GM23338 (cell line): ENCODE results near the gene N4BP2L1. TPM values are rescaled to one million over a fixed set of nuclear protein-coding genes. Genes with fewer than 3 reads are reported as not detected.

ENCODE experiments used
- ATAC-seq: fragments of 200-7000 bp; cut with Tn5 transposase; 3 replicates; pipeline ENCODE4 v1.9.1; 2020
- DNase-seq: peaks from one replicate; pipeline ENCODE4 v3.0.0-alpha.2; 2015; ENCODE audit warnings: low spot score
- H2AFZ ChIP-seq: fragments of 200-600 bp; sonication (generic); 2 replicates; pipeline ENCODE4 v1.8.0; 2016; ENCODE audit warnings: antibody characterized with exemption, mild to moderate bottlenecking, moderate library complexity
- H3F3A ChIP-seq: fragments of 200-600 bp; sonication (generic); replicated peaks from 2 replicates; pipeline ENCODE4 v1.8.0; 2017; ENCODE audit warnings: antibody characterized with exemption, mixed run types, low read depth
- H3K27ac ChIP-seq: fragments of 200-600 bp; sonication (generic); 2 replicates; pipeline ENCODE4 v1.6.1; 2016; ENCODE audit warnings: low read depth
- H3K27me3 ChIP-seq: fragments of 200-600 bp; sonication (generic); 2 replicates; pipeline ENCODE4 v1.8.0; 2016; ENCODE audit warnings: mild to moderate bottlenecking, mixed run types, moderate library complexity; ENCODE audit not compliant: insufficient read depth
- H3K36me3 ChIP-seq: fragments of 200-600 bp; sonication (generic); 2 replicates; pipeline ENCODE4 v1.8.0; 2016; ENCODE audit warnings: mild to moderate bottlenecking; ENCODE audit not compliant: insufficient read depth
- H3K4me1 ChIP-seq: fragments of 200-600 bp; sonication (generic); 2 replicates; pipeline ENCODE4 v1.8.0; 2016; ENCODE audit warnings: mild to moderate bottlenecking, moderate library complexity; ENCODE audit not compliant: insufficient read depth
- H3K4me2 ChIP-seq: fragments of 200-600 bp; sonication (generic); 2 replicates; pipeline ENCODE4 v1.7.1; 2017; ENCODE audit warnings: mixed run types
- H3K4me3 ChIP-seq: fragments of 200-600 bp; sonication (generic); 2 replicates; pipeline ENCODE4 v1.6.1; 2016; ENCODE audit warnings: mixed run types
- H3K79me2 ChIP-seq: fragments of 200-600 bp; sonication (generic); replicated peaks from 2 replicates; pipeline ENCODE4 v1.8.0; 2017; ENCODE audit warnings: mild to moderate bottlenecking; ENCODE audit not compliant: insufficient read depth
- H3K9me2 ChIP-seq: fragments of 200-600 bp; sonication (generic); 2 replicates; pipeline ENCODE4 v1.8.0; 2017; ENCODE audit not compliant: insufficient read depth
- H4K20me1 ChIP-seq: fragments of 200-600 bp; sonication (generic); replicated peaks from 2 replicates; pipeline ENCODE4 v1.8.0; 2017; ENCODE audit warnings: mild to moderate bottlenecking; ENCODE audit not compliant: insufficient read depth
- H3K27ac Mint-ChIP-seq: 2 replicates; pipeline ENCODE4 v1.8.0; 2020; ENCODE audit warnings: inconsistent platforms, mild to moderate bottlenecking, moderate library complexity, mixed read lengths
- H3K27me3 Mint-ChIP-seq: 3 replicates; pipeline ENCODE4 v1.8.0; 2022; ENCODE audit warnings: low read depth, mild to moderate bottlenecking, moderate library complexity, mixed read lengths, inconsistent platforms; ENCODE audit not compliant: insufficient read depth, poor library complexity
- H3K36me3 Mint-ChIP-seq: 3 replicates; pipeline ENCODE4 v1.8.0; 2021; ENCODE audit warnings: low read depth, mild to moderate bottlenecking, inconsistent platforms, moderate library complexity, mixed read lengths
- H3K4me1 Mint-ChIP-seq: 3 replicates; pipeline ENCODE4 v1.8.0; 2020; ENCODE audit warnings: mild to moderate bottlenecking, inconsistent platforms, mixed read lengths
- H3K4me3 Mint-ChIP-seq: 3 replicates; pipeline ENCODE4 v1.8.0; 2021; ENCODE audit warnings: moderate library complexity, mild to moderate bottlenecking, inconsistent platforms, mixed read lengths
- H3K9me3 Mint-ChIP-seq: 3 replicates; pipeline ENCODE4 v1.8.0; 2020; ENCODE audit warnings: moderate library complexity, mild to moderate bottlenecking, inconsistent platforms, mixed read lengths
- CREB1 ChIP-seq: fragments of 250-450 bp; sonication (Bioruptor Pico); IDR thresholded peaks from 2 replicates; pipeline ENCODE4 v1.5.0; 2020; ENCODE audit warnings: low read depth, mild to moderate bottlenecking, moderate library complexity
- EZH2 ChIP-seq: fragments of 200-600 bp; sonication (generic); IDR thresholded peaks from one replicate; pipeline ENCODE4 v1.8.0; 2017; ENCODE audit warnings: antibody characterized with exemption, mild to moderate bottlenecking, low read depth; ENCODE audit not compliant: unreplicated experiment
- EZH2phosphoT487 ChIP-seq: fragments of 200-600 bp; sonication (generic); IDR thresholded peaks from one replicate; pipeline ENCODE4 v1.8.1; 2018; ENCODE audit warnings: antibody characterized with exemption; ENCODE audit not compliant: unreplicated experiment
- JUNB ChIP-seq: IDR thresholded peaks from one replicate; pipeline ENCODE4 v1.6.1; 2016; ENCODE audit warnings: antibody characterized with exemption; ENCODE audit not compliant: unreplicated experiment
- NANOG ChIP-seq: IDR thresholded peaks from 2 replicates; pipeline ENCODE4 v1.6.1; 2016; ENCODE audit warnings: antibody characterized with exemption, borderline replicate concordance
- POLR2AphosphoS5 ChIP-seq: IDR thresholded peaks from 2 replicates; pipeline ENCODE4 v1.6.1; 2016; ENCODE audit warnings: antibody characterized with exemption, low read depth
- ZNF114 ChIP-seq: fragments of 250-450 bp; sonication (Bioruptor Pico); IDR thresholded peaks from 2 replicates; pipeline ENCODE4 v1.5.0; 2020; ENCODE audit warnings: mild to moderate bottlenecking, moderate library complexity
- polyA plus RNA-seq: library from polyadenylated mRNA; unstranded; fragments of >200 nt; fragmentation: Nextera tagmentation; extraction: Ambion mirVana; gene quantifications from 2 replicates; pipeline ENCODE4 v1.2.1, GENCODE V29; 2016
- total RNA-seq: library from RNA; depleted of rRNA; stranded (reverse); fragments of >200 nt; shearing (Covaris generic); gene quantifications from 2 replicates; pipeline ENCODE4 v1.2.3, GENCODE V29; 2014
- TF ChIP-seq, protein P1 (sequence below): IDR thresholded peaks from 2 replicates; pipeline ENCODE4 v1.6.1; 2016; ENCODE audit warnings: antibody characterized with exemption
- TF ChIP-seq, protein P2 (sequence below), 2 experiments: fragments of 200-600 bp in 1 of 2; sonication (generic) in 1 of 2; conservative IDR thresholded peaks; 2 replicates each; pipeline versions ENCODE4 v1.5.1 to v1.6.1; 2016 to 2017; ENCODE audit warnings: antibody characterized with exemption in 2 of 2, low read depth in 2 of 2, mild to moderate bottlenecking in 2 of 2, moderate library complexity in 1 of 2
- TF ChIP-seq, protein P3 (sequence below): IDR thresholded peaks from one replicate; pipeline ENCODE4 v1.6.1; 2018; ENCODE audit warnings: antibody characterized with exemption; ENCODE audit not compliant: unreplicated experiment
- TF ChIP-seq, protein P4 (sequence below): fragments of 250-450 bp; sonication (Bioruptor Pico); IDR thresholded peaks from 2 replicates; pipeline ENCODE4 v1.5.0; 2020; ENCODE audit warnings: mild to moderate bottlenecking, moderate library complexity

Gene N4BP2L1
- total and polyA plus RNA-seq, 2 experiments from 2014 or later: 3.3 to 4.1 TPM

DNA sequence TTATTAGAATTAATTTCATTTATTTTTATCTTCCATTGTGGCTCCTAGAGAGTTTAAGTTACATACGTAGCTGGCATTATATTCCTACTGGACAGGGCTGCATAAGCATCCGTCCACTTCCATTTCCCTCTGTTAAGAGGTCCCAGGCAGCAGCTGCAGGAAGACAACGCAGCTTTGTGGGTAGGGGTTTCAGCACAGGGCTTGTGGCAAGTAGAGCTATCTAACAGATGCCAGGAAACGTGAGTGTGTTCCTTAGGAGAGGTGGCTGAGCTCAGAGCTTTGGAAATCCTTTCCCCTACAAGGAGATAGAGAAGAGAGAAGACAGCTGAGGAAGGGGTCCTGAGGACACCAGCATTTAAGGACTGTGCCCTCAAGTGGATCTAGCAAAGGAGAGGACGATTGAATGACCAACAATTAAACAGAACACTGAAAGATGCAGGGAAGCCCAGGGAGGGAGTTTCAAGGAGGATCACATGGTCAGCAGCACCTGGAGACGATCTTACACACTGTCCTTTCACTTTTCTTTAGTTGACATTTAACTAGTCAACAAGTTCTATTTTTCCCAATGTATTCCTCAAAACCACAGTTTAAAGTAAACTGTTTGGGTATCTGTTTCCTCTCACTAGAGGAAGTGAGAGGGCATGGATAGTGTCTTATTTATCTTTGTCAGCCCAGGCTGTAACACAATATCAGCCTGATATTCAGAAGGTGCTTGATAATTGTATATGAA, 2.3 kb upstream of the N4BP2L1 start (continued):
- TF ChIP-seq, protein P1, sequence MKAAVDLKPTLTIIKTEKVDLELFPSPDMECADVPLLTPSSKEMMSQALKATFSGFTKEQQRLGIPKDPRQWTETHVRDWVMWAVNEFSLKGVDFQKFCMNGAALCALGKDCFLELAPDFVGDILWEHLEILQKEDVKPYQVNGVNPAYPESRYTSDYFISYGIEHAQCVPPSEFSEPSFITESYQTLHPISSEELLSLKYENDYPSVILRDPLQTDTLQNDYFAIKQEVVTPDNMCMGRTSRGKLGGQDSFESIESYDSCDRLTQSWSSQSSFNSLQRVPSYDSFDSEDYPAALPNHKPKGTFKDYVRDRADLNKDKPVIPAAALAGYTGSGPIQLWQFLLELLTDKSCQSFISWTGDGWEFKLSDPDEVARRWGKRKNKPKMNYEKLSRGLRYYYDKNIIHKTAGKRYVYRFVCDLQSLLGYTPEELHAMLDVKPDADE: no peak
- TF ChIP-seq ZNF114 (CRISPR knock-in tag): no peak
- TF ChIP-seq NANOG: no peak

DNA sequence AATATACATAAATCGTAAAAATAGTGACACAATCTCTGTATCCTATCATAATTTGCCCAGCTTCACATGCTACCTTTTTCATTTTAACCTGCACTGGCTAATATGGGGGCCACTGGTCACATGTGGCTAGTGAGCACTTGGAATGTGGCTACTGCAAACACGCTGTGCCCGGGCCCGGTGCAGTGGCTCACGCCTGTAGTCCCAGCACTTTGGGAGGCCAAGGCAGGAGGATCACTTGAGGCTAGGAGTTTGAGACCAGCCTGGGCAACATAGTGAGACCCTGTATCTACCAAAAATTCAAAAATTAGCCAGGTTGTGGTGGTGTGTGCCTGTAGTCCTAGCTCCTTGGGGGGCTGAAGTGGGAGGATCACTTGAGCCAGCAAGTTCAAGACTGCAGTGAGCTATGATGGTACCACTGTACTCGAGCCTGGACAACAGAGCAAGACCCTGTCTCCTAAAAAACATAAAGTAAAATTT, 1.5 kb upstream of the N4BP2L1 start:
- Histone ChIP-seq H3K4me1 (peaks cover 18% of the 10 kb centered on the region), H3K4me3 (no peak overlapping the region), H3K27ac (no peak overlapping the region), H3K36me3 (no peaks in the 10 kb centered on the region), H3K9me2 (no peaks in the 10 kb centered on the region), H3F3A (peaks cover 14% of the 10 kb centered on the region; the same call in 1 of the 2 replicates), H3K79me2 (0 out of 2 replicates have a peak, but pooled peaks cover 7% of the 10 kb centered on the region), H4K20me1 (0 out of 2 replicates have a peak, but pooled peaks cover 3% of the 10 kb centered on the region), H3K27me3 (peaks cover 18% of the 10 kb centered on the region), H2AFZ (no peak overlapping the region), H3K4me2 (no peak overlapping the region)
- Mint-ChIP-seq H3K36me3 (no peaks in the 10 kb centered on the region; the same call in 2 of the 3 replicates), H3K4me3 (no peak overlapping the region), H3K27me3 (peaks cover 6% of the 10 kb centered on the region), H3K4me1 (peaks cover 19% of the 10 kb centered on the region), H3K27ac (no peak overlapping the region), H3K9me3 (no peaks in the 10 kb centered on the region)
- no peak for ATAC-seq
- DNase-seq: no peak
- TF ChIP-seq EZH2 (no peak), JUNB (no peak), ZNF114 (CRISPR knock-in tag) (no peak), NANOG (no peak), CREB1 (CRISPR knock-in tag) (no peak), EZH2phosphoT487 (no peak), POLR2AphosphoS5 (no peak)
- TF ChIP-seq, protein P2, sequence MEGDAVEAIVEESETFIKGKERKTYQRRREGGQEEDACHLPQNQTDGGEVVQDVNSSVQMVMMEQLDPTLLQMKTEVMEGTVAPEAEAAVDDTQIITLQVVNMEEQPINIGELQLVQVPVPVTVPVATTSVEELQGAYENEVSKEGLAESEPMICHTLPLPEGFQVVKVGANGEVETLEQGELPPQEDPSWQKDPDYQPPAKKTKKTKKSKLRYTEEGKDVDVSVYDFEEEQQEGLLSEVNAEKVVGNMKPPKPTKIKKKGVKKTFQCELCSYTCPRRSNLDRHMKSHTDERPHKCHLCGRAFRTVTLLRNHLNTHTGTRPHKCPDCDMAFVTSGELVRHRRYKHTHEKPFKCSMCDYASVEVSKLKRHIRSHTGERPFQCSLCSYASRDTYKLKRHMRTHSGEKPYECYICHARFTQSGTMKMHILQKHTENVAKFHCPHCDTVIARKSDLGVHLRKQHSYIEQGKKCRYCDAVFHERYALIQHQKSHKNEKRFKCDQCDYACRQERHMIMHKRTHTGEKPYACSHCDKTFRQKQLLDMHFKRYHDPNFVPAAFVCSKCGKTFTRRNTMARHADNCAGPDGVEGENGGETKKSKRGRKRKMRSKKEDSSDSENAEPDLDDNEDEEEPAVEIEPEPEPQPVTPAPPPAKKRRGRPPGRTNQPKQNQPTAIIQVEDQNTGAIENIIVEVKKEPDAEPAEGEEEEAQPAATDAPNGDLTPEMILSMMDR (conservative IDR thresholded peaks at IDR 0.05; ENCODE audit: low read depth in 2 of 2): no peak
- TF ChIP-seq, protein P3, sequence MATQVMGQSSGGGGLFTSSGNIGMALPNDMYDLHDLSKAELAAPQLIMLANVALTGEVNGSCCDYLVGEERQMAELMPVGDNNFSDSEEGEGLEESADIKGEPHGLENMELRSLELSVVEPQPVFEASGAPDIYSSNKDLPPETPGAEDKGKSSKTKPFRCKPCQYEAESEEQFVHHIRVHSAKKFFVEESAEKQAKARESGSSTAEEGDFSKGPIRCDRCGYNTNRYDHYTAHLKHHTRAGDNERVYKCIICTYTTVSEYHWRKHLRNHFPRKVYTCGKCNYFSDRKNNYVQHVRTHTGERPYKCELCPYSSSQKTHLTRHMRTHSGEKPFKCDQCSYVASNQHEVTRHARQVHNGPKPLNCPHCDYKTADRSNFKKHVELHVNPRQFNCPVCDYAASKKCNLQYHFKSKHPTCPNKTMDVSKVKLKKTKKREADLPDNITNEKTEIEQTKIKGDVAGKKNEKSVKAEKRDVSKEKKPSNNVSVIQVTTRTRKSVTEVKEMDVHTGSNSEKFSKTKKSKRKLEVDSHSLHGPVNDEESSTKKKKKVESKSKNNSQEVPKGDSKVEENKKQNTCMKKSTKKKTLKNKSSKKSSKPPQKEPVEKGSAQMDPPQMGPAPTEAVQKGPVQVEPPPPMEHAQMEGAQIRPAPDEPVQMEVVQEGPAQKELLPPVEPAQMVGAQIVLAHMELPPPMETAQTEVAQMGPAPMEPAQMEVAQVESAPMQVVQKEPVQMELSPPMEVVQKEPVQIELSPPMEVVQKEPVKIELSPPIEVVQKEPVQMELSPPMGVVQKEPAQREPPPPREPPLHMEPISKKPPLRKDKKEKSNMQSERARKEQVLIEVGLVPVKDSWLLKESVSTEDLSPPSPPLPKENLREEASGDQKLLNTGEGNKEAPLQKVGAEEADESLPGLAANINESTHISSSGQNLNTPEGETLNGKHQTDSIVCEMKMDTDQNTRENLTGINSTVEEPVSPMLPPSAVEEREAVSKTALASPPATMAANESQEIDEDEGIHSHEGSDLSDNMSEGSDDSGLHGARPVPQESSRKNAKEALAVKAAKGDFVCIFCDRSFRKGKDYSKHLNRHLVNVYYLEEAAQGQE: no peak
- TF ChIP-seq, protein P4, sequence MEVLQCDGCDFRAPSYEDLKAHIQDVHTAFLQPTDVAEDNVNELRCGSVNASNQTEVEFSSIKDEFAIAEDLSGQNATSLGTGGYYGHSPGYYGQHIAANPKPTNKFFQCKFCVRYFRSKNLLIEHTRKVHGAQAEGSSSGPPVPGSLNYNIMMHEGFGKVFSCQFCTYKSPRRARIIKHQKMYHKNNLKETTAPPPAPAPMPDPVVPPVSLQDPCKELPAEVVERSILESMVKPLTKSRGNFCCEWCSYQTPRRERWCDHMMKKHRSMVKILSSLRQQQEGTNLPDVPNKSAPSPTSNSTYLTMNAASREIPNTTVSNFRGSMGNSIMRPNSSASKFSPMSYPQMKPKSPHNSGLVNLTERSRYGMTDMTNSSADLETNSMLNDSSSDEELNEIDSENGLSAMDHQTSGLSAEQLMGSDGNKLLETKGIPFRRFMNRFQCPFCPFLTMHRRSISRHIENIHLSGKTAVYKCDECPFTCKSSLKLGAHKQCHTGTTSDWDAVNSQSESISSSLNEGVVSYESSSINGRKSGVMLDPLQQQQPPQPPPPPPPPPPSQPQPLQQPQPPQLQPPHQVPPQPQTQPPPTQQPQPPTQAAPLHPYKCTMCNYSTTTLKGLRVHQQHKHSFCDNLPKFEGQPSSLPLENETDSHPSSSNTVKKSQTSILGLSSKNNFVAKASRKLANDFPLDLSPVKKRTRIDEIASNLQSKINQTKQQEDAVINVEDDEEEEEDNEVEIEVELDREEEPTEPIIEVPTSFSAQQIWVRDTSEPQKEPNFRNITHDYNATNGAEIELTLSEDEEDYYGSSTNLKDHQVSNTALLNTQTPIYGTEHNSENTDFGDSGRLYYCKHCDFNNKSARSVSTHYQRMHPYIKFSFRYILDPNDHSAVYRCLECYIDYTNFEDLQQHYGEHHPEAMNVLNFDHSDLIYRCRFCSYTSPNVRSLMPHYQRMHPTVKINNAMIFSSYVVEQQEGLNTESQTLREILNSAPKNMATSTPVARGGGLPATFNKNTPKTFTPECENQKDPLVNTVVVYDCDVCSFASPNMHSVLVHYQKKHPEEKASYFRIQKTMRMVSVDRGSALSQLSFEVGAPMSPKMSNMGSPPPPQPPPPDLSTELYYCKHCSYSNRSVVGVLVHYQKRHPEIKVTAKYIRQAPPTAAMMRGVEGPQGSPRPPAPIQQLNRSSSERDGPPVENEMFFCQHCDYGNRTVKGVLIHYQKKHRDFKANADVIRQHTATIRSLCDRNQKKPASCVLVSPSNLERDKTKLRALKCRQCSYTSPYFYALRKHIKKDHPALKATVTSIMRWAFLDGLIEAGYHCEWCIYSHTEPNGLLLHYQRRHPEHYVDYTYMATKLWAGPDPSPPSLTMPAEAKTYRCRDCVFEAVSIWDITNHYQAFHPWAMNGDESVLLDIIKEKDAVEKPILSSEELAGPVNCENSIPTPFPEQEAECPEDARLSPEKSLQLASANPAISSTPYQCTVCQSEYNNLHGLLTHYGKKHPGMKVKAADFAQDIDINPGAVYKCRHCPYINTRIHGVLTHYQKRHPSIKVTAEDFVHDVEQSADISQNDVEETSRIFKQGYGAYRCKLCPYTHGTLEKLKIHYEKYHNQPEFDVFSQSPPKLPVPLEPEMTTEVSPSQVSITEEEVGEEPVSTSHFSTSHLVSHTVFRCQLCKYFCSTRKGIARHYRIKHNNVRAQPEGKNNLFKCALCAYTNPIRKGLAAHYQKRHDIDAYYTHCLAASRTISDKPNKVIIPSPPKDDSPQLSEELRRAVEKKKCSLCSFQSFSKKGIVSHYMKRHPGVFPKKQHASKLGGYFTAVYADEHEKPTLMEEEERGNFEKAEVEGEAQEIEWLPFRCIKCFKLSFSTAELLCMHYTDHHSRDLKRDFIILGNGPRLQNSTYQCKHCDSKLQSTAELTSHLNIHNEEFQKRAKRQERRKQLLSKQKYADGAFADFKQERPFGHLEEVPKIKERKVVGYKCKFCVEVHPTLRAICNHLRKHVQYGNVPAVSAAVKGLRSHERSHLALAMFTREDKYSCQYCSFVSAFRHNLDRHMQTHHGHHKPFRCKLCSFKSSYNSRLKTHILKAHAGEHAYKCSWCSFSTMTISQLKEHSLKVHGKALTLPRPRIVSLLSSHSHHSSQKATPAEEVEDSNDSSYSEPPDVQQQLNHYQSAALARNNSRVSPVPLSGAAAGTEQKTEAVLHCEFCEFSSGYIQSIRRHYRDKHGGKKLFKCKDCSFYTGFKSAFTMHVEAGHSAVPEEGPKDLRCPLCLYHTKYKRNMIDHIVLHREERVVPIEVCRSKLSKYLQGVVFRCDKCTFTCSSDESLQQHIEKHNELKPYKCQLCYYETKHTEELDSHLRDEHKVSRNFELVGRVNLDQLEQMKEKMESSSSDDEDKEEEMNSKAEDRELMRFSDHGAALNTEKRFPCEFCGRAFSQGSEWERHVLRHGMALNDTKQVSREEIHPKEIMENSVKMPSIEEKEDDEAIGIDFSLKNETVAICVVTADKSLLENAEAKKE: no peak
